ENCODE results near the gene TMEM54. TPM values are rescaled to one million over a fixed set of nuclear protein-coding genes. Genes with fewer than 3 reads are reported as not detected.
A peak's percentile ranks its signal among the peaks of the same experiment; 100 is the strongest.

Gene TMEM54
- total and polyA plus RNA-seq, 11 donors: 5.6 to 15.9 (median 9.3) TPM

GRCh38 chr1:32920833-32921232, 19.6 kb upstream of the TMEM54 start:
- 32 to 43% (median 40%) methylated on average over 5 to 7 of the region's 7 CpGs for WGBS, 4 donors
- H3K9me3 ChIP-seq: no peaks in the 10 kb centered on the region
- H3K36me3 ChIP-seq: no peaks in the 10 kb centered on the region
- H3K4me3 ChIP-seq: no peak overlapping the region
- H3K27me3 ChIP-seq: peaks cover 0 to 45% (median 0%) of the 10 kb centered on the region in 9 donors
- peaks cover 0 to 28% (median 10%) of the 10 kb centered on the region in 12 donors for H3K4me1 ChIP-seq
- H3K27ac ChIP-seq: no peak overlapping the region
- DNase-seq (peak; percentile 56 to 87 (median 75)), ATAC-seq (peak; percentile 71 to 94 (median 88))
- intact Hi-C loops (cut with DNase I): no loop called here
- TF ChIP-seq, protein P1, sequence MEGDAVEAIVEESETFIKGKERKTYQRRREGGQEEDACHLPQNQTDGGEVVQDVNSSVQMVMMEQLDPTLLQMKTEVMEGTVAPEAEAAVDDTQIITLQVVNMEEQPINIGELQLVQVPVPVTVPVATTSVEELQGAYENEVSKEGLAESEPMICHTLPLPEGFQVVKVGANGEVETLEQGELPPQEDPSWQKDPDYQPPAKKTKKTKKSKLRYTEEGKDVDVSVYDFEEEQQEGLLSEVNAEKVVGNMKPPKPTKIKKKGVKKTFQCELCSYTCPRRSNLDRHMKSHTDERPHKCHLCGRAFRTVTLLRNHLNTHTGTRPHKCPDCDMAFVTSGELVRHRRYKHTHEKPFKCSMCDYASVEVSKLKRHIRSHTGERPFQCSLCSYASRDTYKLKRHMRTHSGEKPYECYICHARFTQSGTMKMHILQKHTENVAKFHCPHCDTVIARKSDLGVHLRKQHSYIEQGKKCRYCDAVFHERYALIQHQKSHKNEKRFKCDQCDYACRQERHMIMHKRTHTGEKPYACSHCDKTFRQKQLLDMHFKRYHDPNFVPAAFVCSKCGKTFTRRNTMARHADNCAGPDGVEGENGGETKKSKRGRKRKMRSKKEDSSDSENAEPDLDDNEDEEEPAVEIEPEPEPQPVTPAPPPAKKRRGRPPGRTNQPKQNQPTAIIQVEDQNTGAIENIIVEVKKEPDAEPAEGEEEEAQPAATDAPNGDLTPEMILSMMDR (IDR thresholded peaks at IDR 0.05): no peak
- TF ChIP-seq POLR2A (IDR thresholded peaks at IDR 0.05): no peak

- no peaks in the 10 kb centered on the region for H3K9me3 ChIP-seq
- 84 to 89% (median 86%) methylated on average over 11 of the region's 11 CpGs for WGBS, 4 donors
- peaks cover 0 to 38% (median 0%) of the 10 kb centered on the region in 9 donors for H3K27me3 ChIP-seq
- H3K4me1 ChIP-seq: peaks cover 0 to 21% (median 5%) of the 10 kb centered on the region in 12 donors
- intact Hi-C loops (cut with DNase I): no loop called here
- no peak overlapping the region for H3K27ac ChIP-seq
- no peak overlapping the region for H3K4me3 ChIP-seq
- DNase-seq (no peak), ATAC-seq (peak in 1 of 4 donors; percentile 17)
- TF ChIP-seq POLR2A (IDR thresholded peaks at IDR 0.05): no peak
- TF ChIP-seq, protein P1 (IDR thresholded peaks at IDR 0.05): no peak
- H3K36me3 ChIP-seq: no peaks in the 10 kb centered on the region
Measured at GRCh38 chr1:32919811-32920733, 18.9 kb upstream of the TMEM54 start.

GRCh38 chr1:32918179-32918578, 17.0 kb upstream of the TMEM54 start:
- 17 to 56% (median 40%) methylated on average over 1 of the region's 1 CpG for WGBS, 4 donors
- intact Hi-C loops (cut with DNase I): no loop called here
- no peak overlapping the region for H3K4me3 ChIP-seq
- H3K9me3 ChIP-seq: no peaks in the 10 kb centered on the region
- peaks cover 0 to 17% (median 0%) of the 10 kb centered on the region in 12 donors for H3K4me1 ChIP-seq
- no peak overlapping the region for H3K27ac ChIP-seq
- DNase-seq (no peak), ATAC-seq (no peak)
- peaks cover 0 to 19% (median 0%) of the 10 kb centered on the region in 9 donors for H3K27me3 ChIP-seq
- H3K36me3 ChIP-seq: no peaks in the 10 kb centered on the region
- TF ChIP-seq POLR2A (IDR thresholded peaks at IDR 0.05): no peak
- TF ChIP-seq, protein P1 (IDR thresholded peaks at IDR 0.05): no peak

- no peak overlapping the region for H3K27ac ChIP-seq
- ATAC-seq (no peak), DNase-seq (no peak)
- H3K4me1 ChIP-seq: peaks cover 0 to 17% (median 0%) of the 10 kb centered on the region in 12 donors
- no peaks in the 10 kb centered on the region for H3K36me3 ChIP-seq
- TF ChIP-seq POLR2A (IDR thresholded peaks at IDR 0.05): no peak
- TF ChIP-seq, protein P1 (IDR thresholded peaks at IDR 0.05): no peak
- H3K9me3 ChIP-seq: no peaks in the 10 kb centered on the region
- 74 to 82% (median 79%) methylated on average over 7 of the region's 7 CpGs for WGBS, 4 donors
- intact Hi-C loops (cut with DNase I): no loop called here
- H3K27me3 ChIP-seq: peaks cover 0 to 19% (median 0%) of the 10 kb centered on the region in 9 donors
- H3K4me3 ChIP-seq: no peak overlapping the region
Measured at GRCh38 chr1:32917521-32917920, 16.3 kb upstream of the TMEM54 start.
